Trophoblast cell (in vitro differentiated cells and primary cell): ENCODE data around the gene ZBTB17.

Experiments used
- DNase-seq, 2 donors: peaks; one replicate each; pipeline ENCODE4 v3.0.0-alpha.2; 2016
- H2AFZ ChIP-seq: 2 replicates; pipeline ENCODE4 v1.6.1; 2013; ENCODE audit warnings: low read length, moderate library complexity, mild to moderate bottlenecking; ENCODE audit not compliant: insufficient read depth, poor library complexity
- H2AK5ac ChIP-seq: 2 replicates; pipeline ENCODE4 v1.6.1; 2013; ENCODE audit warnings: mild to moderate bottlenecking, low read length
- H2BK120ac ChIP-seq: 2 replicates; pipeline ENCODE4 v1.6.1; 2013; ENCODE audit warnings: low read length, mild to moderate bottlenecking, moderate library complexity; ENCODE audit not compliant: insufficient read depth, poor library complexity
- H2BK12ac ChIP-seq: 2 replicates; pipeline ENCODE4 v1.6.1; 2013; ENCODE audit warnings: mild to moderate bottlenecking, low read length, moderate library complexity
- H2BK5ac ChIP-seq: 2 replicates; pipeline ENCODE4 v1.6.1; 2013; ENCODE audit warnings: low read length, low read depth, moderate library complexity, mild to moderate bottlenecking; ENCODE audit not compliant: poor library complexity
- H3K14ac ChIP-seq: 2 replicates; pipeline ENCODE4 v1.6.1; 2013; ENCODE audit warnings: mild to moderate bottlenecking, low read length
- H3K18ac ChIP-seq: 2 replicates; pipeline ENCODE4 v1.6.1; 2013; ENCODE audit warnings: mild to moderate bottlenecking, low read length
- H3K23ac ChIP-seq: 2 replicates; pipeline ENCODE4 v1.6.1; 2013; ENCODE audit warnings: low read length
- H3K27ac ChIP-seq: 2 replicates; pipeline ENCODE4 v1.5.1; 2013; ENCODE audit warnings: low read depth, mild to moderate bottlenecking, inconsistent platforms, low read length, moderate library complexity
- H3K27me3 ChIP-seq: 2 replicates; pipeline ENCODE4 v1.6.1; 2013; ENCODE audit warnings: inconsistent platforms, mild to moderate bottlenecking, low read length, moderate library complexity; ENCODE audit not compliant: insufficient read depth
- H3K36me3 ChIP-seq, 2 experiments: 1 replicate in 1 of 2; 2 replicates in 1 of 2; pipeline ENCODE4 v1.6.1; 2013; ENCODE audit warnings: low read length in 2 of 2, mild to moderate bottlenecking in 2 of 2, moderate library complexity in 1 of 2; ENCODE audit not compliant: insufficient read depth in 2 of 2, control insufficient read depth in 1 of 2
- H3K4ac ChIP-seq: 2 replicates; pipeline ENCODE4 v1.6.1; 2013; ENCODE audit warnings: low read depth, mild to moderate bottlenecking, low read length, moderate library complexity
- H3K4me1 ChIP-seq, 2 experiments: 1 replicate in 1 of 2; 2 replicates in 1 of 2; pipeline ENCODE4 v1.6.1; 2013; ENCODE audit warnings: low read length in 2 of 2, mild to moderate bottlenecking in 2 of 2, moderate library complexity in 1 of 2; ENCODE audit not compliant: insufficient read depth in 2 of 2, control insufficient read depth in 1 of 2
- H3K4me2 ChIP-seq: 2 replicates; pipeline ENCODE4 v1.6.1; 2013; ENCODE audit warnings: inconsistent platforms, mild to moderate bottlenecking, low read length, moderate library complexity
- H3K4me3 ChIP-seq: 2 replicates; pipeline ENCODE4 v1.5.1; 2013; ENCODE audit warnings: mild to moderate bottlenecking, low read depth, low read length, inconsistent platforms
- H3K79me1 ChIP-seq: one replicate; pipeline ENCODE4 v1.6.1; 2013; ENCODE audit warnings: low read length
- H3K79me2 ChIP-seq: 2 replicates; pipeline ENCODE4 v1.6.1; 2013; ENCODE audit warnings: low read length, mild to moderate bottlenecking; ENCODE audit not compliant: control insufficient read depth, insufficient read depth, poor library complexity
- H3K9ac ChIP-seq: 2 replicates; pipeline ENCODE4 v1.6.1; 2013; ENCODE audit warnings: mild to moderate bottlenecking, low read length
- H3K9me3 ChIP-seq: 2 replicates; pipeline ENCODE4 v1.6.1; 2013; ENCODE audit warnings: low read depth, mild to moderate bottlenecking, control low read depth, inconsistent platforms, low read length; ENCODE audit not compliant: insufficient read depth
- H4K12ac ChIP-seq: 2 replicates; pipeline ENCODE4 v1.6.1; 2013; ENCODE audit warnings: low read depth, mild to moderate bottlenecking, low read length, moderate library complexity
- H4K8ac ChIP-seq: 2 replicates; pipeline ENCODE4 v1.6.1; 2013; ENCODE audit warnings: low read depth, mild to moderate bottlenecking, low read length, moderate library complexity
- H4K91ac ChIP-seq: one replicate; pipeline ENCODE4 v1.6.1; 2013; ENCODE audit warnings: low read depth, mild to moderate bottlenecking, low read length, moderate library complexity
- whole genome bisulfite sequencing: extraction: QIAGEN DNeasy Blood & Tissue Kit; methylation state at CpG from one replicate; pipeline ENCODE4 v1.1.7; 2013; ENCODE audit warnings: missing lambda C conversion rate; ENCODE audit not compliant: insufficient read length, insufficient coverage; ENCODE audit errors: extremely low coverage; 5-methylcytosine and 5-hydroxymethylcytosine counted together

Gene ZBTB17

DNA sequence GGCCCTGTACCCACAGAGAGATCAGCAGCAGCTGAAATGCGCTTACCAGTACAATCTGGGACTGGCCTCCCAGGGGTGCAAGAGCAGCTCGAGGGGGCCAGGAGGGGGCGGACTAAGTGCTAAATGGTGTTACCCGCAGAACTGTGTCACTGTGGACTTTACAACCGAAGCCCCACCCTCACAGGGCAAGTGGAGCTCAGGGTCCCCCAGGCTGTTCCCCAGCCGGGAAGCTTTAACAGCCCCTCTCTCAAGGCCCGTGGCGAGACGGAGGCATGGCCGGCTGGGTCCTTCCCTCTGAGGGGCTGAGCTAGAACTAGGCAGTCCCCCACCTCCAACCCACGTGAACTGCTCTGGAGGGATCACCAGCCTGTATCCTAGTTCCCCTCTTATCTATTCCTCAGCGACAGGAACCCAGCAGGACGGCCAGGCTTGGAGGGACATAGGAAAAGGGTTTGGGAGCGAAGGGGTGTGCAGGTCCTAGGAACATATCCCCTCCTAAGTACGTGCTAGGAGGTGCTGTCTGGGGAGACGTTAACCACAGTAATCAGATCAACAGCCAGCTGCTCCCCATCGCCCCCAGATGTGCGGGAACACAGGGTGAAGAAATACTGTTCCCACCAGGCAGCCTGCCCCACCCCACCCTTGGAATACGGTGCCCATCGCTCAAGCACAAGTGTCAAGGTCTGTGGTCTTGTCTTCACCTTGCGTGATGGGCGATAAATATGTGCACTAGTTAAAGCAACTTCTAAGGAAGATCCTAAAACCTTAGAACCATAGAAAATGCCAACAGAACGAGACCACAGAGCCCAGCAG lies 24.4 kb downstream of the ZBTB17 start:
- H3K27ac ChIP-seq, result no peak overlapping the region
- H4K91ac ChIP-seq, result peak overlapping the region; percentile 1
- H3K4me1 ChIP-seq, result peaks cover 19 to 37% of the 10 kb centered on the region in 2 experiments
- no peak overlapping the region for H2AK5ac ChIP-seq
- H3K9ac ChIP-seq, result no peak overlapping the region
- no peak overlapping the region for H3K4me3 ChIP-seq
- H3K9me3 ChIP-seq, result no peaks in the 10 kb centered on the region
- peaks cover 19 to 22% of the 10 kb centered on the region in 2 experiments for H3K36me3 ChIP-seq
- no peak overlapping the region for H3K14ac ChIP-seq
- no peak overlapping the region for H3K4me2 ChIP-seq
- no peak for DNase-seq
- no CpG with 5 or more reads among the region's 23 CpGs for WGBS
- no peak overlapping the region for H3K4ac ChIP-seq
- H3K79me1 ChIP-seq, result peaks cover 4% of the 10 kb centered on the region
- H3K18ac ChIP-seq, result no peak overlapping the region
- peaks cover 2% of the 10 kb centered on the region for H3K79me2 ChIP-seq
- no peaks in the 10 kb centered on the region for H3K27me3 ChIP-seq
- H2BK120ac ChIP-seq, result no peak overlapping the region
- no peak overlapping the region for H2BK5ac ChIP-seq
- no peak overlapping the region for H2BK12ac ChIP-seq
- H4K8ac ChIP-seq, result no peak overlapping the region
- no peak overlapping the region for H4K12ac ChIP-seq
- H3K23ac ChIP-seq, result no peak overlapping the region
- H2AFZ ChIP-seq, result no peak overlapping the region

DNA sequence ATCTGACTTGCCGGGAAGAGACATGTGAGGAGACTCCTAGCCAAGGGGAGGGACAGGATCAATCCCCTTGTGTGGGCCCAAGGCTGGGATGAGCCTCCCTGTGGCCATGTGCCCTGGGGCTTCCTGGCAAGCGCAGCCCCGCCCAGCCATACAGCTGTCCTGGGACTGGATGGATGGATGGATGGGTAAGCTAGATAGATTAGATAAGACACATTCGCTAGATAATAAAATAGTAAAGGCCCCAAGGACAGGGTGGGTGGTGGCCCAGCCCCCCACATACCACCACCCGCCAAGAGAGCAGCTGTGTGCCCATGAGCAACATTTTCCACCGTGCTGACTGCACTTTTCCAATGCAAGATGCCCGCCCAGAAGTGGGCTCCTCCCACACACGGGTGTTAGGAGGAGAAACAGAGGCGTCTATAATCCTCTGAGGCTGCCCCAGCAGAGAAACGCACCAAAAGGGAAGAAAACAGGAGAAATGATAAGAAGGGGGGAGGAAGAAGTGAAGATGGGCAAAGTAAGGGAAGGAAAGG lies 25.1 kb downstream of the ZBTB17 start:
- no peak overlapping the region for H3K4me2 ChIP-seq
- H3K9me3 ChIP-seq, result no peaks in the 10 kb centered on the region
- H2AFZ ChIP-seq, result no peak overlapping the region
- no peak overlapping the region for H2AK5ac ChIP-seq
- H3K27me3 ChIP-seq, result no peaks in the 10 kb centered on the region
- no peak overlapping the region for H2BK12ac ChIP-seq
- H2BK5ac ChIP-seq, result no peak overlapping the region
- peaks cover 26 to 29% of the 10 kb centered on the region in 2 experiments for H3K36me3 ChIP-seq
- no CpG with 5 or more reads among the region's 10 CpGs for WGBS
- H3K18ac ChIP-seq, result no peak overlapping the region
- H3K79me2 ChIP-seq, result peaks cover 2% of the 10 kb centered on the region
- no peak overlapping the region for H3K9ac ChIP-seq
- no peak overlapping the region for H4K12ac ChIP-seq
- H2BK120ac ChIP-seq, result no peak overlapping the region
- no peak overlapping the region for H3K23ac ChIP-seq
- no peak overlapping the region for H4K91ac ChIP-seq
- H4K8ac ChIP-seq, result no peak overlapping the region
- no peak overlapping the region for H3K14ac ChIP-seq
- H3K27ac ChIP-seq, result no peak overlapping the region
- H3K79me1 ChIP-seq, result peaks cover 4% of the 10 kb centered on the region
- peaks cover 19 to 35% of the 10 kb centered on the region in 2 experiments for H3K4me1 ChIP-seq
- H3K4ac ChIP-seq, result no peak overlapping the region
- DNase-seq, result peak in 1 of 2 donors; percentile 67
- no peak overlapping the region for H3K4me3 ChIP-seq

DNA sequence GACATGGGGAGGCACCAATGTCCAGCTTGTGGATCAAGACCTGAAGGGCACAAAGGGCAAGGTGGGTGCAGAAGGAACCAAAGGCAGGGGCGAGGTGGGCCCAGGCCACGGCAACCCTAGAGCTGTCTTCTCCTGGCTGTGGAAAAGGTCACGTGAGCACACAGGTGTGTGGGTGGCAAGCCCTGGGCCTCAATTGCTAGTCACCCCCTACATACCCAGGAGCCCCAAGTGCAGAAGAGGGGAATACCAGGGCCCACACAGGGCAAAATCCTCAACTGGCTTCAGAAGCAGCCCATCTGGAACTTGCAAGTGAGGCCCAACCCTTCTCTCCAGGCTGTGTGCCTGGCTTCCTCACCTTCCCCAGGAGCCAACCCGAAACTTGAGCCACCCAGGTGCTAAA lies 25.6 kb downstream of the ZBTB17 start:
- H3K4me1 ChIP-seq, result peaks cover 19 to 35% of the 10 kb centered on the region in 2 experiments
- no peak overlapping the region for H3K23ac ChIP-seq
- H3K27me3 ChIP-seq, result no peaks in the 10 kb centered on the region
- no peak overlapping the region for H3K4me2 ChIP-seq
- no peak overlapping the region for H2AK5ac ChIP-seq
- no peak overlapping the region for H3K9ac ChIP-seq
- H3K18ac ChIP-seq, result peak overlapping the region; percentile 27
- no peak overlapping the region for H2BK120ac ChIP-seq
- peaks cover 2% of the 10 kb centered on the region for H3K79me2 ChIP-seq
- H2BK12ac ChIP-seq, result no peak overlapping the region
- H4K12ac ChIP-seq, result no peak overlapping the region
- H3K27ac ChIP-seq, result no peak overlapping the region
- H3K4ac ChIP-seq, result no peak overlapping the region
- no peak for DNase-seq
- H2AFZ ChIP-seq, result no peak overlapping the region
- H4K8ac ChIP-seq, result no peak overlapping the region
- H3K14ac ChIP-seq, result no peak overlapping the region
- no CpG with 5 or more reads among the region's 4 CpGs for WGBS
- H3K4me3 ChIP-seq, result no peak overlapping the region
- peaks cover 31 to 34% of the 10 kb centered on the region in 2 experiments for H3K36me3 ChIP-seq
- no peaks in the 10 kb centered on the region for H3K9me3 ChIP-seq
- peaks cover 4% of the 10 kb centered on the region for H3K79me1 ChIP-seq
- no peak overlapping the region for H2BK5ac ChIP-seq
- no peak overlapping the region for H4K91ac ChIP-seq

DNA sequence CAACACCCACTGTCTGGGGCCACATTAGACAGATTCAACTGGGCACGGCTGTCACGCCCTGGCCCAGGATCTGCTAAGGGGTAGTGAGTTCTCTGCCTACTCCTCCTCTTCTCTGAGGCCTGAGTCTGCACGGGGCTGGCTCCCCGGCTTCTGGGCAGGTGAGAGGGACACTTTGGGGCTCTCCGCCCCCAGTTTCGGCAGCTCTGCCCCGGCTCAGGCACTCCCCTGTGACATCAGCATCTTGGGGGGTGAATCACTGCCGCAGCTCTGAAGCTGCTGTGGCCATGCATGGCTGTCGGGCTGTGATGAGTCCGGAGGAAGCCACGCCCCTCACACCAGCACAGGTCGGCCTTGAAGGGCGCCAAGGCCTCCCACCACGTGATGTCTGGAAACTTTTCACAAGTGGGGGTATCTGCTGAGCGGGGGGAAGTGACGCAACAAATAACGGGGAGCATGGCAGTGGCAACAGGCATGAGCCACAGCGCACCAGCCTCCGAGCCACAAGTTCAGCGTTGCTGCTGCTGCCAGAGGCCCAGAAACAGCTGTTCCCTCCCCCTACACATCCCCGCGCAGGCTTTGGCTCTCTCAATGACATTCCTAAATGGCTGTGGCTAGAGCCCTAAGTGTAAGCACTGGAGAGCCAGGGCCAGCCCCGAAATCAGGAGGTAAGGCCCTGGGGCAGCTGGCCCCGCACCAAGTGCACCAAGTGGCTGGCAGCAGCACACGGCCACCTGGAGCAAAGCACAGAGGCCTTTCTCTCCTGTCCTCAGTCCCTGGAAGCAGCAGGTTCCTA lies 26.3 kb downstream of the ZBTB17 start:
- H3K4me2 ChIP-seq, result no peak overlapping the region
- peaks cover 2% of the 10 kb centered on the region for H3K79me2 ChIP-seq
- H4K91ac ChIP-seq, result no peak overlapping the region
- no peak overlapping the region for H3K14ac ChIP-seq
- H3K9ac ChIP-seq, result no peak overlapping the region
- no CpG with 5 or more reads among the region's 25 CpGs for WGBS
- H4K8ac ChIP-seq, result no peak overlapping the region
- H3K27ac ChIP-seq, result no peak overlapping the region
- H4K12ac ChIP-seq, result no peak overlapping the region
- no peaks in the 10 kb centered on the region for H3K27me3 ChIP-seq
- H3K4ac ChIP-seq, result no peak overlapping the region
- peak; percentile 59 to 71 for DNase-seq
- H3K36me3 ChIP-seq, result peaks cover 38 to 41% of the 10 kb centered on the region in 2 experiments
- no peak overlapping the region for H2AK5ac ChIP-seq
- peaks cover 19 to 35% of the 10 kb centered on the region in 2 experiments for H3K4me1 ChIP-seq
- H3K4me3 ChIP-seq, result no peak overlapping the region
- no peak overlapping the region for H2BK5ac ChIP-seq
- no peak overlapping the region for H2BK12ac ChIP-seq
- no peak overlapping the region for H3K23ac ChIP-seq
- no peak overlapping the region for H2AFZ ChIP-seq
- H3K79me1 ChIP-seq, result peaks cover 4% of the 10 kb centered on the region
- H2BK120ac ChIP-seq, result no peak overlapping the region
- H3K9me3 ChIP-seq, result no peaks in the 10 kb centered on the region
- H3K18ac ChIP-seq, result peak overlapping the region; percentile 27
